Hepatocyte (in vitro differentiated cells): ENCODE results near the gene TSSC4.

Experiments used
- EZH2 ChIP-seq: fragments of 200-600 bp; sonication (generic); IDR thresholded peaks from 2 replicates; pipeline ENCODE4 v1.6.1; 2016; ENCODE audit warnings: antibody characterized with exemption, mild to moderate bottlenecking, borderline replicate concordance
- EZH2phosphoT487 ChIP-seq: fragments of 200-600 bp; sonication (generic); IDR thresholded peaks from one replicate; pipeline ENCODE4 v1.6.1; 2018; ENCODE audit warnings: antibody characterized with exemption, mild to moderate bottlenecking, low read depth, moderate library complexity; ENCODE audit not compliant: unreplicated experiment, severe bottlenecking
- TF ChIP-seq, protein P1 (sequence below): fragments of 200-600 bp; sonication (generic); IDR thresholded peaks from 2 replicates; pipeline ENCODE4 v1.5.1; 2016; ENCODE audit warnings: antibody characterized with exemption, mild to moderate bottlenecking; ENCODE audit not compliant: poor library complexity

GRCh38 chr11:2363577-2364370, 36.8 kb upstream of the TSSC4 start:
- TF ChIP-seq, protein P1, sequence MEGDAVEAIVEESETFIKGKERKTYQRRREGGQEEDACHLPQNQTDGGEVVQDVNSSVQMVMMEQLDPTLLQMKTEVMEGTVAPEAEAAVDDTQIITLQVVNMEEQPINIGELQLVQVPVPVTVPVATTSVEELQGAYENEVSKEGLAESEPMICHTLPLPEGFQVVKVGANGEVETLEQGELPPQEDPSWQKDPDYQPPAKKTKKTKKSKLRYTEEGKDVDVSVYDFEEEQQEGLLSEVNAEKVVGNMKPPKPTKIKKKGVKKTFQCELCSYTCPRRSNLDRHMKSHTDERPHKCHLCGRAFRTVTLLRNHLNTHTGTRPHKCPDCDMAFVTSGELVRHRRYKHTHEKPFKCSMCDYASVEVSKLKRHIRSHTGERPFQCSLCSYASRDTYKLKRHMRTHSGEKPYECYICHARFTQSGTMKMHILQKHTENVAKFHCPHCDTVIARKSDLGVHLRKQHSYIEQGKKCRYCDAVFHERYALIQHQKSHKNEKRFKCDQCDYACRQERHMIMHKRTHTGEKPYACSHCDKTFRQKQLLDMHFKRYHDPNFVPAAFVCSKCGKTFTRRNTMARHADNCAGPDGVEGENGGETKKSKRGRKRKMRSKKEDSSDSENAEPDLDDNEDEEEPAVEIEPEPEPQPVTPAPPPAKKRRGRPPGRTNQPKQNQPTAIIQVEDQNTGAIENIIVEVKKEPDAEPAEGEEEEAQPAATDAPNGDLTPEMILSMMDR: no peak
- TF ChIP-seq EZH2phosphoT487 (no peak), EZH2 (no peak)
